ELF-1 (cell line): Measurements from ENCODE around the gene RHBDD3.
A peak's percentile ranks its signal among the peaks of the same experiment; 100 is the strongest.

Experiments used
- DNase-seq: peaks from one replicate; pipeline ENCODE4 v3.0.0-alpha.2; 2016; ENCODE audit warnings: low read depth, low spot score

Gene RHBDD3

DNA sequence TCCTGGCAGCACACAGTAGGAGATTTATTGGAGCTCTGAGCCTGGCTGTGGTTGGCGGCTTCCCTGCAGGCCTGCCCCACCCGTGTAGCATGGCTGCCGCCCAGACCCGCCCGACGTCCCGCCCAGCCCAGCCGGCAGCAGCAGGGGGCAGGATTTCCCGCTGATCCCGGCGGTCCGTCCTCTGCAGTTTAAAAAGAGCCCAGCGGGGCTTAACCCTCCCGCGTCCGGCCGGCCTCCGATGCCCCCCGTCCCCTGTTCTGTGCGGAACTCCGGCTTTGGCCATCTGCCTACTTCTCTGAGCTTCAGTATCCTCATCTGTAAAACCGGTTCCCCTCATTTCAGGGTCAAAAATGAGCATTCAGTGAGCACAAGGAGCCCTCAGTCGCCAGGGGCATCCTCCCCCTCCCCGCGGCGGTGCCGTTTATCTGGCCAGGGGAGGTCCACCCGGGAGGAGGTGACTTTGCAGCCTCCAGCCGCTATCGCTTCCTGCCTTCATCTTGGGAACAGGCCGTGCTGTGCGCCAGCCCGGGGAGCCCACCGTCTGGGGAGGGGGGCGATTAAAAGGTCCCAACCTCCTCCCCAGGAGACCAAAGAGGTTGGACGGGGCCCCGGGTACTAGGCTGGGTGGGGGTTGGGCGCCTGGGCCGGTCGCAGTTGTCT is 38.5 kb upstream of the RHBDD3 start, which contains the start of gene GAS2L1:
TSS of gene GAS2L1 (plus strand) at position 476 of the 660 bp plus-strand sequence. CDS start 1,456 bp downstream, outside the sequence.
- peak; percentile 92 for DNase-seq

GRCh38 chr22:29305836-29306174 is 38.0 kb upstream of the RHBDD3 start:
- DNase-seq, result no peak

GRCh38 chr22:29302681-29303465 is 35.1 kb upstream of the RHBDD3 start:
- no peak for DNase-seq

DNA sequence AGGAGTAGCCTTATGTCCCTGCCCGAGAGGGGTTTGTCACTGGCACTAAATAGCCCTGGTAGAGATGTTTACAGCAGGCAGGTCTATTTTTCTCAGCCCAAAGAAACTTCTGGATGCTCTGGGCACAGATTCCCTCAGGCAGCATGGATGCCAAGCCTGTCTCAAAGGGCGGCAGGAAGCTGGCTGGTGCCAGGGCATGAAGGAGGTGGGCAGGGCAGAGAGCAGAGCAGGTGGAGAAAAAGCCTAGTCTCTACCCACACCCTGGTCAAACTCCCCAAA is 34.6 kb upstream of the RHBDD3 start:
- no peak for DNase-seq

DNA sequence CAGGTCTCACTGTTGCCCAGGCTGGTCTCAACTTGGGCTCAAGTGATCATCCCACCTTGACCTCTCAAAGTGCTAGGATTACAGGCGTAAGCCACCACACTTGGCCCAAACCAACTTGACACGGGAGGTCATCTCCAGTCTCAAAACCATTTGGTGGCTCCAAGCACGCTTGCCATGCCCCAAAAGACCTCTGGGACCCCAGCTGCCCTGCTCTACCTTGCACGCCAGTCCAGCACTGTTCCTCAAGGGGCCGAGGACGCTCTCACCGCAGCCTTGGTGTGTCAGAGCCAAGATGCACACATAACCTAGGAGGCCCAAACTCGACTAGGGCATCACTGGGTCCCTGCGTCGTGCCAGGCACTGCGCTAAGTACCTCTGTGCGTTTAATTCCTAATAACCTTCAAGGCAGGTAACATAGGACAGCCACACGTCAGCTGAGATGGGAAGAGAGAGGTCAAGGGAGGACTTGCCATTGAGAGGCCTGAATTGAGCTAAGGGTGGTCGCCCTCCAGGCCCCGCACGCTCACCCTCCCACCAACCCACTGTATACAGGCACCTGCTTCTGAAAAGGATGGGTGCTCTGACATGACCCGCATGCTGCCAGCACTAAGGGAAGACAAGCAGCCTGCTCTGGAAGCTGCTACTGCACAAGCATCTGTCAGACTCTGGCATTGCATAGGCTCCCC is 34.1 kb upstream of the RHBDD3 start:
- no peak for DNase-seq

DNA sequence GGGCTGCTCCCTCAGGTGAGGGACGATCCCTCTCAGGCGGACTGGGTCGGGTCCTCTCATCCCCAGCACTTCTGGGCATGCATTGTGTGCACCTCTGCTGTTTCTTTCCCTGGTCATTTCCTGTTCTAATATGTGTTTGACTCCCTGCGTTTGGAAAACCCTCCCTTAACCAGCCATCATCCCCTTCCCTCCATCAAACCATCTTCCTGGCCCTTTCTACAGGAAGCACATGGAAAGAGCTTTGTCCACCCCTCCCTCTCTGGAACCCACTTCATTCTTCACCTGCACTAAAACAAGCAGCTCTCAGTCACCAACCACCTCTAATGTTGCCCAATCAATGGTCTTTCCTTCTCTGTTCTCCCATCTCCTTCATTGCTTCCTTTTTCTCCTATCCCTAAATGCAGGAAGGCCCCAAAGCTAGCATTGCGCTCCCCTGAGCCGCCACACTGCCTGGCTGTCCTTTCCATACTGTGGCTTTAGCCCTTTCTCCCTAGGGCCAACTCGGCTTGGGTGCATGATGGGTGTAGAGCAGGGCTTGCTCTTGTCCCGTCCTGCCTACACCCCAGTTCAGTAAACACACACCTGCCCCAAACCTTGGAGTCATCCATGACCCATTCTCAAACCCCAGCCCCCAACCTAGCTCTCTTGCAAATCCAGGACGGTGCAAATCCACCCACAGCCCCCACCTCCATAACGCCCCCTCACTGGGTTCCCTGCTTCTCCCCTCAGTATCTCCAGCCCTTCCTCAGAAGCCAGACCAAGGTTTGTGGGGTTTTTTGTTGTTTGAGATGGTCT is 33.2 kb upstream of the RHBDD3 start:
- DNase-seq, result no peak

GRCh38 chr22:29300467-29300806 is 32.7 kb upstream of the RHBDD3 start:
- no peak for DNase-seq

- DNase-seq, result no peak
These were observed 31.5 kb upstream of the RHBDD3 start for GRCh38 chr22:29299136-29299900.

- DNase-seq, result no peak
These were observed 30.9 kb upstream of the RHBDD3 start for GRCh38 chr22:29298641-29299040.

DNA sequence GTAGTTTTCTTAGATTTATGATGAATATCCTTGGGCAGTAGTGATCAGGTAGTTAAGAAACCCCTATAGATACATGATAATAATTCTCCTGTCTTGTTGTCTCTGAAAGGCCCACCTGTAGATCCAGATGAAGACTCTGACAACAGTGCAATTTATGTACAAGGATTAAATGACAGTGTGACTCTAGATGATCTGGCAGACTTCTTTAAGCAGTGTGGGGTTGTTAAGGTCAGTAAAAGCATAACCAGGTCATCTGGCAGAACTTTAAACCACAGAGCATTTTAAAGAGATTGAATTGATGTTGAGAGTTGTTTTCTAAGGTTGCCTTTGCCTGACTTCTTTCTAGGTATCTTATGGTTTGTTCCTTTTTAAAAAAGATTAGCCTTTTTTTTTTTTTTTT is 24.6 kb upstream of the RHBDD3 start:
- no peak for DNase-seq

DNA sequence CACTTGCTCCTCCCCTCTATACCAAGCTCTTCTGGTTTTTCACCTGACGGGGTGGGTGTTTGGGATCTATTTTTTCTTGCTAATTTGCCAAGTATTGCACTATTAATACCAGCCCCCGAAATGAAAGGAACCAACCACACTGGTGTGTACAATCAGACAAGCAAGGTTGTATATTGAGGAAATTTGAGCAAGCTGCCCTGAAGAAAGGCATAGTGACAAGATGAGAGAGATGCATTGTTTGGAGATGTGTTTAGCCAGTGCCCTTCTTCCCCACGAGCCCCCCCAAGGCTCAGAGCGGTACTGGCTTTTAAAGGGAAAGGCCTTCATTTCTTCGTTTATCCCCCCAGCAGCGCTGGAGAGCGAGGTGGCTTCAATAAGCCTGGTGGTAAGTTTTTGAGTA is 23.4 kb upstream of the RHBDD3 start:
- peak; percentile 13 for DNase-seq

GRCh38 chr22:29290061-29290460 is 22.3 kb upstream of the RHBDD3 start:
- no peak for DNase-seq

DNA sequence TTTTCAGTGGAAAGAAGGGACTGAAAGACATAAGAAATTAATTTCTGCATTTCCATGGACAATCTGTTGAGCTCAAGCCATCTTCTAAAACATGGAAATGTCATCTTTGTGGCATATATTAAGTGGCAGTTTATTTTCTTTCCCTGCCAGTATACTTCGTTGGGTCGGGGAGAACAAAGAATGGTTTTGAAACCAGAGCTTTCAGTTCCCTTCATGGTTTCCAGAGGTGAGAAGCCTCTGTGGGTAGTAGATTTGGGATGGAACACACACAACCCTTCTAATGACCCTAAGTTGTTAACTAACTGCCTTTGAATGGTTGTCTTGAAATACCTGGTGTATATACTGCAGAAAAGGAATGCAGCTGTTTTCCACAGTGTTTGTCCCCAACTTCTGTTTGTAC is 21.1 kb upstream of the RHBDD3 start:
- DNase-seq, result no peak

- DNase-seq, result no peak
These were observed 16.4 kb upstream of the RHBDD3 start for GRCh38 chr22:29284196-29284595.

DNA sequence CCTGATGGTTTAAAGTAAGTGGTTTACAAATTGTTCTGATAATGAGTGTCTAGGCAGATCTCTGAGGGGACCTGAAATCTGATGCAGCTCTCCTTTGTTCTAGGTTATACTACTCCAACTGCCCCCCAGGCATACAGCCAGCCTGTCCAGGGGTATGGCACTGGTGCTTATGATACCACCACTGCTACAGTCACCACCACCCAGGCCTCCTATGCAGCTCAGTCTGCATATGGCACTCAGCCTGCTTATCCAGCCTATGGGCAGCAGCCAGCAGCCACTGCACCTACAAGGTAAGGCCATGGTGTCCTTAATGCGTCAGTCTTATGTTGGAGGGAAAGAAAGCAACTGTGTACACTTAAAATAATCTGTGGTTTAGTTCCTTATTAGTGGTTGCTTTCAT is 10.1 kb upstream of the RHBDD3 start:
- no peak for DNase-seq

DNA sequence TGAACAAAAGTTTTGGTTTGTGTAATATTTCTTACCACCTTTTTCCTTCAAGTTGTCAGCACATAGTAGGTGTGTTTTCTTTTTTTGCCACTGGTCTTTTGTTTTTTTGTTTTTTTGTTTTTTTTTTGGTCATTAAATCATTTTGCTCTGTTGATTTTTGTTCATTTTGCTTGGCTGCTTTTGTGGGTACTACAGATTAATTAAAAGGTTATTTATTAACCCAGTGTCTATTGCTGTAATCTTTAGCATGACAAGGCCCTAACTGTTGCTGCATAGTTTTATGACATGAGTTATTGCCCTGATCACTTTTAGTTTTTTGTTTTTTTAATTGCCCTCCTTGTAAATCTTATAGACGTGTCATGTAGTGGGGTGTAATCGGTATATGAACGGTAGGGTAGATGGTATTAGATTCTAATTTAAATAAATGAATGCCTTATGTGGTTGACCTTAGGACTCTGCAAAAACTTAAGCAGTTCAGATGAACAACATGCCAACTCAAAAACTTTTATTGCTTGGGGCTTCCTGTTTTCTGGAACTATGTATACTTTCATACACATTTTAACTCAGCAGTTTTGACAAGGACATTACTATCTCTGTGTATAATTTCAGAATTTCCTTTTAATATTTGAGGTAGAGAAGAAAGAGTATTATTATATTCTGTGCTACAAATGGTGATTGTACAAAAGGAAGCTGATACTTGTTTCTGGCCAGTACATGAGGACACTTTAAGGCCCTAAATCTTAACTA is 8.2 kb upstream of the RHBDD3 start:
- DNase-seq, result no peak

DNA sequence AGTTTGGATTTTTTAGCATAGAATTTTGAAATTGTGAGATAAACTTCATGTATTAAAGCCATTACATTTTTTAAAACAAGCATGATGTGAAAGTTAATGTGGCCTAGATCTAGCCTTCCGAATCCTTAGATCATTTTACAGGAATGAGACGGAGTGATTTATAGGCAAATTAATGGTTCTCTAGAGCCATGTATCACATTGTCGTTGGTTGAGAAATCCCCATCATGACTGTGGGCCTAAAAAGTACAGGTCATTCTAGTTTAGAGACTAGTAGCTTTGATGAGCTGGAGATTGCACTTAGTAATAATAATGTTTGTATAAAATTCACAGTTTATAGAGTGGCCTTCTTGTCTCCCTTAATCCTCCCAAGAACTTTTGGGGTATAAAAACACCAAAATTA is 7.4 kb upstream of the RHBDD3 start:
- no peak for DNase-seq

- no peak for DNase-seq
These were observed 4.8 kb upstream of the RHBDD3 start for GRCh38 chr22:29272624-29273023.

DNA sequence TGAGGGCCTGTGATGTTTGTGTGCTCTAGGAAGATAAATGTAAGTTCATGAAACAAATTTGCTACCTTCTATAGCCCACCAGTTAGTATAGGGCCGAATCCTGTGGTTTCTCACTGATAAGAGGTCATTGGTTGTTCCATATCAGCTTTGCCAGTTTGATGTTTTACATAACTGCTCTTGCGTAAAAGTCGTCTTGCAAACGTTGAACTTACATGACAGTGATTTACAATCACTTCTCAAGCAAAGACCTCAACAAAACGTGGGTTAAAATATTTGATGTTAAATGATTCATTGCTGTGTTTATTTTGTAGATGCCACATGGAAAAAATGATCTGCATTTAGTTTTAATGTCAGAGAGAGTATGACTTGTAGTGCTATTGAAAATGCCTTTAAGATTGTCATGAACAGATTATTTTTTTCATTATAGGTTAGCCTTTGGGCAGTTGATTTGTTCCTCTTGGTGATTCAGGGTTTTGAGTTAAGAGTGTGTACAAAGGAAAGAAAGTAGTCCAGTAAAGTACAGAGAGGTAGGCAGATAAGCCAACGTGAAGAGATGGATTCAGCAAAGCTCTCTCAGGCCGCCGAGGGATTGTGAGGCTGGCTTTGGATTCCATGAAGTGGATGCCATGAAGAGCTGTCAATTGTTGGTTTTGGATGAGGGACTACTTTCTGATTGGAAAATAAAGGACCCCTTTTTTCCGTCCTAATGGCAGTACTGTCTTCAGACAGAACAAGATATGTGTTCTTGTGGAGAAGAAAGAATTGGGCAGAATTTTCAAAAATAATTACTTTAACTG is 2.9 kb upstream of the RHBDD3 start:
- DNase-seq, result no peak
